Neural crest cell (in vitro differentiated cells): Measurements from ENCODE around the gene POMGNT1. TPM values are rescaled to one million over a fixed set of nuclear protein-coding genes. Genes with fewer than 3 reads are reported as not detected.

Experiments
- DNase-seq: peaks from one replicate; pipeline ENCODE4 v3.0.0; 2021; ENCODE audit warnings: low read depth, mixed read lengths, low spot score
- H3K27ac Mint-ChIP-seq: one replicate; pipeline ENCODE4 v1.8.0; 2021; ENCODE audit warnings: mild to moderate bottlenecking, mixed read lengths; ENCODE audit not compliant: unreplicated experiment
- H3K27me3 Mint-ChIP-seq: 2 replicates; pipeline ENCODE4 v1.8.0; 2021; ENCODE audit warnings: low read depth, mild to moderate bottlenecking, mixed read lengths
- H3K36me3 Mint-ChIP-seq: 2 replicates; pipeline ENCODE4 v1.8.0; 2021; ENCODE audit warnings: low read depth, mild to moderate bottlenecking, mixed read lengths
- H3K4me1 Mint-ChIP-seq: 2 replicates; pipeline ENCODE4 v1.8.0; 2021; ENCODE audit warnings: mixed read lengths
- H3K4me3 Mint-ChIP-seq: one replicate; pipeline ENCODE4 v1.8.0; 2021; ENCODE audit warnings: mild to moderate bottlenecking, mixed read lengths
- H3K9me3 Mint-ChIP-seq: 2 replicates; pipeline ENCODE4 v1.8.0; 2021; ENCODE audit warnings: mixed read lengths
- CTCF ChIP-seq: fragments of 200-600 bp; sonication (generic); conservative IDR thresholded peaks from 2 replicates; pipeline ENCODE4 v1.5.0; 2021; ENCODE audit warnings: antibody characterized with exemption, mild to moderate bottlenecking
- total RNA-seq: library from RNA; stranded (reverse); gene quantifications from 2 replicates; pipeline ENCODE4 v1.2.1, GENCODE V29; 2021

Gene POMGNT1
- total RNA-seq, 1 donor from 2014 or later = 86.7 TPM

DNA sequence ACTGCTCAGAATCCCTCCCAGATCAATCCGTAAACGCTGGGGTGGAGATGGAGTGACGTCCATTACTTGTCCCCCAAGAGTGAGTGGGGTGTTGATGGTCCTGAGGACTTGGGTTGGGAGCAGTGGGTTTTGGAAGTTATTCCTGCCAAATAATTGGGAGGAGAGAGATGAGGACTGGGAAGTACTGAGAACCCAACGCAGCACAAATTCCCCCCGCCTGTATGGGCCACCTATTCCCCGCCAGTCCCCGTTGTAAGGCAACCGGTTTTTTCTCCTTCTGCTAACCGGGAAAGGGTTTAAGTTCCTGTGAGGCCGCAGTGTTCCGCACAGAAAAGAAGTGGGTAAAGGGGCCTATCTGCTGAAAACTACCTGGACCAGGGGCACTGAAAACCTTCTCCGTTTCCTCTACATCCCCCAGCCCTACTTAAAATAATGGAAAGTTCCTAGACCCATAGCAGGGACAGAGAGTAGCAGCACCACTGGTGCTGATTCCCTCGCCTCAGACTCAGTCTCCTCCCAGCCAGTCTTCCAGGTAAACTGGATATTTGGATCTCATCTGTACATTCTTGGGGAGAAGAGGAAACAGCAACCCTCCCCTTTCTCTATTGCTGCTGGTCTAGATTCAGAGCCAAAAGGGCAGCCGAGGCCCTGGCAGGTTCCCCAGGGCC, 5.6 kb upstream of the POMGNT1 start:
- no peak for TF ChIP-seq CTCF
- Mint-ChIP-seq H3K4me1 (peaks cover 55% of the 10 kb centered on the region), H3K9me3 (no peaks in the 10 kb centered on the region), H3K36me3 (no peaks in the 10 kb centered on the region), H3K27me3 (no peaks in the 10 kb centered on the region), H3K4me3 (peak overlapping the region; percentile 93), H3K27ac (no peak overlapping the region)
- DNase-seq = no peak

DNA sequence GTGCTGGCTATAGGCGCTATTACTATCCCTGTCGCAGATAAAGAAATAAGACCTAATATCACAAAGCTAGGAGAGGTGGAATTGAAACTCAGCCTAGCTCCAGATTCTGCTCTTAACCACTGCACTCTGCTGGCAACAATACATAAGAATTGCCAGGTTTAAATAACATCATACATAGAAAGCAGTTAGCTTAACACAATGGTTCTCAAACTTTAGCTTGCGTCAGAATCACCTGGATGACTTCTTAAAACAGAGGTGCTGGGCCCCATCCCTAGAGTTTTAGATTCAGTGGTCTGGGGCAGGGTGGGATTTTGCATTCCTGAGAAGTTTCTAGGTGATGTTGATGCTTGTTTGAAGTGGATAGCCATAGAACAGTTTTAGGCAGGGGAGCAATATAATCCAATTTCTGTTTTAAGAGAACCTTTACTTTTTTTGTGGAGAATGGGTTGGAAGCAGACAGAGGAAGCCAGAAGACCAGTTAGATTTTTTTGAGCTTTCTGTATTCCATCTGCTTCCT, 1.1 kb upstream of the POMGNT1 start:
- Mint-ChIP-seq H3K27me3 (no peaks in the 10 kb centered on the region), H3K4me1 (peaks cover 47% of the 10 kb centered on the region), H3K27ac (no peak overlapping the region), H3K36me3 (no peaks in the 10 kb centered on the region), H3K9me3 (no peaks in the 10 kb centered on the region), H3K4me3 (peak overlapping the region; percentile 89)
- DNase-seq = no peak
- TF ChIP-seq CTCF = no peak

GRCh38 chr1:46197560-46197963, 672 bp downstream of the POMGNT1 start:
- no peak for DNase-seq
- Mint-ChIP-seq H3K9me3 (no peaks in the 10 kb centered on the region), H3K36me3 (no peaks in the 10 kb centered on the region), H3K27me3 (no peaks in the 10 kb centered on the region), H3K4me1 (peaks cover 32% of the 10 kb centered on the region), H3K4me3 (peak overlapping the region; percentile 88), H3K27ac (peak overlapping the region; percentile 57)
- TF ChIP-seq CTCF = no peak

GRCh38 chr1:46196609-46197008, 1.6 kb downstream of the POMGNT1 start:
- H3K9me3 Mint-ChIP-seq = no peaks in the 10 kb centered on the region
- no peak for TF ChIP-seq CTCF
- peak overlapping the region; percentile 88 for H3K4me3 Mint-ChIP-seq
- DNase-seq = no peak
- H3K36me3 Mint-ChIP-seq = peaks cover 2% of the 10 kb centered on the region
- H3K27me3 Mint-ChIP-seq = no peaks in the 10 kb centered on the region
- H3K4me1 Mint-ChIP-seq = peaks cover 31% of the 10 kb centered on the region
- no peak overlapping the region for H3K27ac Mint-ChIP-seq

DNA sequence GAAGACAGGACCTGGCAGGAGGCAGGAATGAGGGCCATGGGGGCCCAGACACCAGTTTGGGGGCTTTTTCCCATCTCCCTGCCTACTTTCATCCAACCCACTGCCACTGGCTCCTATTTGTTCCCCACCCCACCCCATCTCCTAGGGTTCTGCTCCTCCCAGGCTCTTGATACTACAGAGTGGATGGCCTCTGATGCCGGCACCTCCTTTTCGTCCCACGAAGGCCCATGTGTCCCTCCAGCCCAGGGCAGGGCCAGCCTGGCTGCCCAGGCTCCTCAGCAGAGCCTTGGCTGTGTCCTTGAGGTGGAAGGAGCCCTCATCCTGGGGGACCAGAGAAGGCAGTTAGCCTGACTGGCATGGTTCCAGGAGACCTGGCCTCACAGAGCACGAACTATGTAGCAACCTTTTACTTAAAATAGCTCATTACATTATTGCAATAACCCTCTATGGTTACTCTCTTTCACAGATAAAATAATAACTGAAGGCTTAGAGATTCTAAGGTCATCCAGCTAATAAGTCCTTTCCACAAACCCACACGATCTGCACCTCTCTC, 3.5 kb downstream of the POMGNT1 start:
- no peak for TF ChIP-seq CTCF

More for the DNA sequence above, 3.5 kb downstream of the POMGNT1 start:
- Mint-ChIP-seq H3K36me3 (peaks cover 2% of the 10 kb centered on the region), H3K9me3 (no peaks in the 10 kb centered on the region), H3K4me1 (peaks cover 24% of the 10 kb centered on the region), H3K27me3 (no peaks in the 10 kb centered on the region), H3K27ac (no peak overlapping the region), H3K4me3 (peak overlapping the region; percentile 34)
- no peak for DNase-seq
